Neural cell (in vitro differentiated cells): ENCODE results near the gene FAM174C. TPM values are rescaled to one million over a fixed set of nuclear protein-coding genes. Genes with fewer than 3 reads are reported as not detected.

Experiments used
- H2AFZ ChIP-seq: fragments of 200-600, 300-800 bp; sonication (generic), shearing (Covaris generic); 2 replicates; pipeline ENCODE4 v1.6.0; 2014; ENCODE audit warnings: low read depth, mild to moderate bottlenecking, antibody characterized with exemption, low read length, moderate library complexity
- H3F3A ChIP-seq: fragments of 200-600 bp; shearing (Covaris generic); 2 replicates; pipeline ENCODE4 v1.6.1; 2016; ENCODE audit warnings: mild to moderate bottlenecking, moderate library complexity, mixed read lengths, antibody characterized with exemption, low read length; ENCODE audit not compliant: insufficient read depth, poor library complexity, severe bottlenecking
- H3K27ac ChIP-seq: fragments of 200-600, 300-800 bp; sonication (generic), shearing (Covaris generic); 2 replicates; pipeline ENCODE4 v1.5.1; 2014; ENCODE audit warnings: mild to moderate bottlenecking, low read length, moderate library complexity
- H3K27me3 ChIP-seq: fragments of 300-800, 200-600 bp; sonication (generic), shearing (Covaris generic); 2 replicates; pipeline ENCODE4 v1.6.0; 2014; ENCODE audit warnings: mild to moderate bottlenecking, low read depth, low read length, moderate library complexity; ENCODE audit not compliant: insufficient read depth
- H3K36me3 ChIP-seq: fragments of 300-800, 200-600 bp; sonication (generic), shearing (Covaris generic); 2 replicates; pipeline ENCODE4 v1.5.1; 2014; ENCODE audit warnings: mild to moderate bottlenecking, antibody characterized with exemption, low read length, moderate library complexity; ENCODE audit not compliant: insufficient read depth
- H3K4me2 ChIP-seq: fragments of 300-800, 200-600 bp; sonication (generic), shearing (Covaris generic); 2 replicates; pipeline ENCODE4 v1.6.0; 2014; ENCODE audit warnings: mild to moderate bottlenecking, low read length
- H3K4me3 ChIP-seq: fragments of 300-800, 200-600 bp; sonication (generic), shearing (Covaris generic); 2 replicates; pipeline ENCODE4 v1.5.1; 2014; ENCODE audit warnings: mild to moderate bottlenecking, low read length, moderate library complexity
- H3K79me2 ChIP-seq: fragments of 200-600 bp; shearing (Covaris generic); replicated peaks from 2 replicates; pipeline ENCODE4 v1.6.0; 2014; ENCODE audit warnings: mild to moderate bottlenecking, low read length, moderate library complexity; ENCODE audit not compliant: insufficient read depth
- H3K9ac ChIP-seq: fragments of 300-800, 200-600 bp; sonication (generic), shearing (Covaris generic); 2 replicates; pipeline ENCODE4 v1.6.1; 2016; ENCODE audit warnings: mild to moderate bottlenecking, low read length, mixed read lengths
- H3K9me2 ChIP-seq: fragments of 200-600 bp; shearing (Covaris generic); 2 replicates; pipeline ENCODE4 v1.6.1; 2016; ENCODE audit warnings: mild to moderate bottlenecking, low read length, mixed read lengths; ENCODE audit not compliant: insufficient read depth
- H3K9me3 ChIP-seq: fragments of 200-600, 300-800 bp; sonication (generic), shearing (Covaris generic); 2 replicates; pipeline ENCODE4 v1.6.1; 2016; ENCODE audit warnings: mild to moderate bottlenecking, mixed run types, low read length, moderate library complexity, mixed read lengths
- H4K20me1 ChIP-seq: fragments of 200-600 bp; shearing (Covaris generic); 2 replicates; pipeline ENCODE4 v1.6.1; 2016; ENCODE audit warnings: mild to moderate bottlenecking, mixed run types; ENCODE audit not compliant: insufficient read depth
- CTCF ChIP-seq: fragments of 450-650 bp; IDR thresholded peaks from 2 replicates; pipeline ENCODE4 v1.5.1; 2014; ENCODE audit warnings: antibody characterized with exemption, mild to moderate bottlenecking, moderate library complexity; ENCODE audit not compliant: poor library complexity, severe bottlenecking
- EP300 ChIP-seq: fragments of 450-650 bp; conservative IDR thresholded peaks from 2 replicates; pipeline ENCODE4 v1.6.1; 2014; ENCODE audit warnings: antibody characterized with exemption, mild to moderate bottlenecking, moderate library complexity; ENCODE audit not compliant: poor library complexity, severe bottlenecking
- EZH2 ChIP-seq: fragments of 200-600, 300-800 bp; shearing (Covaris generic), sonication (generic); IDR thresholded peaks from 2 replicates; pipeline ENCODE4 v1.6.1; 2014; ENCODE audit warnings: antibody characterized with exemption, low read length, borderline replicate concordance, mild to moderate bottlenecking; ENCODE audit not compliant: insufficient read depth, poor library complexity, severe bottlenecking
- MXI1 ChIP-seq: fragments of 450-650 bp; conservative IDR thresholded peaks from 2 replicates; pipeline ENCODE4 v1.6.1; 2014; ENCODE audit warnings: antibody characterized with exemption, mild to moderate bottlenecking; ENCODE audit not compliant: poor library complexity, severe bottlenecking
- POLR2AphosphoS5 ChIP-seq: IDR thresholded peaks from 2 replicates; pipeline ENCODE4 v1.6.1; 2012
- RAD21 ChIP-seq: fragments of 450-650 bp; conservative IDR thresholded peaks from 2 replicates; pipeline ENCODE4 v1.6.1; 2014; ENCODE audit warnings: antibody characterized with exemption, mild to moderate bottlenecking, moderate library complexity
- REST ChIP-seq: IDR thresholded peaks from 2 replicates; pipeline ENCODE4 v1.6.1; 2012; ENCODE audit warnings: borderline replicate concordance
- SMC3 ChIP-seq: fragments of 450-650 bp; conservative IDR thresholded peaks from 2 replicates; pipeline ENCODE4 v1.6.1; 2014; ENCODE audit warnings: antibody characterized with exemption, mild to moderate bottlenecking, moderate library complexity; ENCODE audit not compliant: poor library complexity
- TAF1 ChIP-seq: IDR thresholded peaks from 2 replicates; pipeline ENCODE4 v1.6.1; 2012; ENCODE audit warnings: low read depth
- polyA plus RNA-seq: library from polyadenylated mRNA; depleted of rRNA; stranded (reverse); fragments of >200 nt; gene quantifications from 2 replicates; pipeline ENCODE4 v1.2.3, GENCODE V29; 2014

FAM174C gene
- polyA plus RNA-seq, 1 donor from 2014 or later: 28.4 TPM

- Histone ChIP-seq H3K4me2 (no peak overlapping the region), H3K9me2 (no peaks in the 10 kb centered on the region), H3K36me3 (no peaks in the 10 kb centered on the region), H2AFZ (no peak overlapping the region), H3F3A (no peaks in the 10 kb centered on the region), H3K27me3 (no peaks in the 10 kb centered on the region), H3K9ac (no peak overlapping the region), H3K27ac (no peak overlapping the region), H4K20me1 (no peaks in the 10 kb centered on the region), H3K4me3 (no peak overlapping the region), H3K79me2 (peaks cover 14% of the 10 kb centered on the region), H3K9me3 (no peaks in the 10 kb centered on the region)
- no peak for TF ChIP-seq CTCF
- no peak for TF ChIP-seq MXI1
- TF ChIP-seq RAD21: no peak
- TF ChIP-seq SMC3: no peak
- TF ChIP-seq POLR2AphosphoS5: no peak
Measured at GRCh38 chr19:1282588-1283206, 7.4 kb downstream of the FAM174C start.

- H4K20me1 ChIP-seq: no peaks in the 10 kb centered on the region
- H3K36me3 ChIP-seq: no peaks in the 10 kb centered on the region
- H3K9ac ChIP-seq: no peak overlapping the region
- H3K27me3 ChIP-seq: no peaks in the 10 kb centered on the region
- peaks cover 18% of the 10 kb centered on the region for H3K79me2 ChIP-seq
- H3K27ac ChIP-seq: no peak overlapping the region
- no peaks in the 10 kb centered on the region for H3F3A ChIP-seq
- no peak overlapping the region for H2AFZ ChIP-seq
- H3K4me2 ChIP-seq: no peak overlapping the region
- H3K9me3 ChIP-seq: no peaks in the 10 kb centered on the region
- no peaks in the 10 kb centered on the region for H3K9me2 ChIP-seq
- TF ChIP-seq EZH2 (no peak), SMC3 (no peak), TAF1 (no peak), REST (no peak), EP300 (no peak), RAD21 (no peak), MXI1 (no peak), CTCF (no peak), POLR2AphosphoS5 (no peak)
- no peak overlapping the region for H3K4me3 ChIP-seq
Measured at GRCh38 chr19:1283207-1283916, 8.0 kb downstream of the FAM174C start.
